Forelimb muscle (tissue), 1 donor: ENCODE measurements around the gene NUTM1. TPM values are rescaled to one million over a fixed set of nuclear protein-coding genes. Genes with fewer than 3 reads are reported as not detected.
"Not testable (repeated sequence)": the region's sequence is repeated elsewhere in the genome, so short reads cannot be mapped to it uniquely, and the experiment has no call there.

Source experiments
- DNase-seq: peaks from one replicate; pipeline ENCODE4 v3.0.0-alpha.2; 2013; ENCODE audit warnings: low read depth
- polyA plus RNA-seq: library from polyadenylated mRNA; unstranded; fragments of 120-200 nt; gene quantifications from one replicate; pipeline ENCODE4 v1.2.1, GENCODE V29; 2013; ENCODE audit not compliant: insufficient read length

The NUTM1 gene
- polyA plus RNA-seq, 1 donor: not detected

DNA sequence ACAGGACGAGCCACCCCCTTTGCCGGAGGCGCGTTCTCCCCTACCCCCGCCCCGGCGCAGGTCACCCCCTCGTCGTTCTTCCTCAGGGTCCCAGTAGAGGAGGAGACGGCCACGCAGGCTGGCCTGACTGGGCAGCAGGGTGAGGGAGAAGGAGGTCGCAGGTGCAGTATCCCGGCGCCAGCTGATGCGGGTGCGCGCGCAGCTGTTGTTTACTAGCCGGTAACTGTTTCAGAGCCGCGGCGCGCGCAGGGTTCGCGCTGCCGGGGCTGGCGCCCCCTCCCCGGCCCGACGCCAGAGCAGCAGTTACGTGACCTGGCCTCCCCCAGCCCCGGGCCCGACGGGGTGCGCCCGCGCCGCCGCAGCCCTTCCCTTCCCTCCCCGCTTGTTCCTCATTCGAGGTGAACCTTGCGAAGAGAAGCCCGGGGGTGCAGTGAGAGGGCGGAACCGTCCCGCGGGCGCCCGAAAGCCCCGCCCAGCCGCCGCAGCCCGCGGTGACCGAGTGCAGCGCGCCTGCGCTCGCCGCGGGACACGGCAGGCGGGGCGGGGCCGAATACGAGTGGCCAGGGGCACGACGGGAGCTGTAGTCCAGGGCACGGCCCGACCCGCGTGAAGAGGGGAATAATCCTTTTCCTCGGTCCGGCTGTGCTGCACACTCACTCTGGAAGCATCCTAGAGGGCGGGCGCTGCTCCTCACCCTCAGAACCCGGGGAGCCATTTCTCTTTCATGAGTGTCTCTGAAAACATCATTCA is 5.4 kb upstream of the NUTM1 start, which contains the start of gene SLC12A6:
Gene SLC12A6, minus strand, starts transcription at position 225 of the 750 bp plus-strand sequence. CDS start 1,101 bp downstream, outside the sequence.
- peak; percentile 60 for DNase-seq

DNA sequence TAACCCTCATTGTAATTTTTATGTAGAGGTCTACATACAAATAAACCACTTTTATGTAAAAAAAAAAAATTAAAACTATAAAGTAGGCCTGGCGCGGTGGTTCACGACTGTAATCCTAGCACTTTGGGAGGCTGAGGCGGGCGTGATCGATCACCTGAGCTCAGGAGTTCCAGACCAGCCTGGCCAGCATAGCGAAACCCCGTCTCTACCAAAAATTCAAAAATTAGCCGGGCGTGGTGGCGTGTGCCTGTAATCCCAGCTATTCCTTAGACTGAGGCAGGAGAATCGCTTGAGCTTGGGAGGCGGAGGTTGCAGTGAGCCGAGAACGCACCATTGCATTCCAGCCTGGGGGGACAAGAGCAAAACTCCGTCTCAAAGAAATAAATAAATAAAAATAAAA is 4.8 kb upstream of the NUTM1 start:
- DNase-seq: no peak

DNA sequence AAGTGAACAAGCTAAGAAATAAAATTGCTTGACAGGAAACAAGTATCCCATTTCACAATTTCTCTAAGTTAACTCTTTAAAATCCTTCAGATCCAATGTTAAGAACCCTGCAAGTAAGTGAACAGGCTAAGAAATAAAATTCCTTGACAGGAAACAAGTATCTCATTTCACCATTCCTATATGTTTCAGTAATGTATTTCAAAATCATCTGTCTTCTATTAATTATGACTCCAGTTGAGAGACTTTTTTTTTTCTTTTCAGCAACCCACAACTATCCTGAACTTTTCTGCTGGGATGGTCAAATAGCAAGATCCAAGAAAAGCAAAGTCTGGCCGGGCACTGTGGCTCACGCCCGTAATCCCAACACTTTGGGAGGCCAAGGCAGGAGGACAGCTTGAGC is 3.2 kb upstream of the NUTM1 start:
- DNase-seq: no peak

DNA sequence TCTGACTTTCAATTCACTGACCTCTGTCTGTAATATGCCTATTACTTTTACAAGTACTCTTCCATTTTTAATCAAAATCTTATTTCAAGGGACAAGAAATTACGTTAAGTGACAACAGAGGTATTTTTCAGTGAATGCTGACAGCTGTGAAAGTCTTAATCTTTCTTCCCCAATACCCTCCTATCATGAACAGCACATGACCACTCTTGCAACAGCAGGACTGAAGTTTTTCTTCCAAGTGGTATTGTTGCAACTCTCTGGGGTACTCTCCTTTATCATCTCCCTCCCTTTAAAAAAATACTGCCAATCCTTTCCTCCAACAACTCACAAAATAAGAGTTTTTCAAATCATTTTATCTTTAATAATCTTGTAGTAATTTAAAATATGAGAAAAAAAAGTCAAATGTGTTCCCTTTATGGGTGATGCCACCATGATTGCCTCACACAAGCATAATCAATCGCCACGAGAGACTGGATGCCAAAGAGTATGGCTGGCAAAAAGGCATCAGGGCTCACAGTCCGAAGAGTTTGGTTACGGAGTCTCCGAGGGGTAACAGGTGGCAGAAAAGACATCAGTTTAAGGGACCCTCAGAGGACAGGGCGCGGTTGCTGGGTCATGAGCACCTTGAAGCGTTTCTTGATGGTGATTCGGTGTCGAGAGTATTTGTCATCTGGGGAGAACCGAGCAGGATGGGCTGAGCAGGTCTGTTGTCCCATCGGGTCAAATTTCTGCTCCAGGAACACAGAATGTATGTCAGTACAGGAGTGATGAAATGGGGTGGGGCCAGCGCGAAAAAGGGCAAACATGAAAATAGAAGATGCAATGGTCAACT is 1.5 kb upstream of the NUTM1 start:
- no peak for DNase-seq

DNA sequence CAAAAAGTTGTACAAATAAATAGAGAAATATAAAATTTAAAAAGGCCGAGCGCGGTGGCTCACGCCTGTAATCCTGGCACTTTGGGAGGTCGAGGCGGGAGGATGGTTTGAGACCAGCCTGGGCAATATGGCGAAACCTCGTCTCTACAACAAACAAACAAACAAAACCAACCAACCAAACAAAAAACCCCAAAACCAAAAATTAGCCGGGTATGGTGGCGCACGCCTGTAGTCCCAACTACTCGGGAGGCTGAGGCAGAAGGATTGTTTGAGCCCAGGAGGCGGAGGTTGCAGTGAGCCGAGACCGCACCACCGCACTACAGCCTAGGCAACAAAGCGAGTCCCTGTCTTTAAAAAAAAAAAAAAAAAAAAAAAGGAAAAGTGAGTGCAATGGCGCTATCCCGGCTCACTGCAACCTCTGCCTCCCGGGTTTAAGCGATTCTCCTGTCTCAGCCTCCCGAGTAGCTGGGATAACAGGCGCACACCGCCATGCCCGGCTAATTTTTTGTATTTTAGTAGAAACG is 840 bp upstream of the NUTM1 start:
- DNase-seq: not testable (repeated sequence)

DNA sequence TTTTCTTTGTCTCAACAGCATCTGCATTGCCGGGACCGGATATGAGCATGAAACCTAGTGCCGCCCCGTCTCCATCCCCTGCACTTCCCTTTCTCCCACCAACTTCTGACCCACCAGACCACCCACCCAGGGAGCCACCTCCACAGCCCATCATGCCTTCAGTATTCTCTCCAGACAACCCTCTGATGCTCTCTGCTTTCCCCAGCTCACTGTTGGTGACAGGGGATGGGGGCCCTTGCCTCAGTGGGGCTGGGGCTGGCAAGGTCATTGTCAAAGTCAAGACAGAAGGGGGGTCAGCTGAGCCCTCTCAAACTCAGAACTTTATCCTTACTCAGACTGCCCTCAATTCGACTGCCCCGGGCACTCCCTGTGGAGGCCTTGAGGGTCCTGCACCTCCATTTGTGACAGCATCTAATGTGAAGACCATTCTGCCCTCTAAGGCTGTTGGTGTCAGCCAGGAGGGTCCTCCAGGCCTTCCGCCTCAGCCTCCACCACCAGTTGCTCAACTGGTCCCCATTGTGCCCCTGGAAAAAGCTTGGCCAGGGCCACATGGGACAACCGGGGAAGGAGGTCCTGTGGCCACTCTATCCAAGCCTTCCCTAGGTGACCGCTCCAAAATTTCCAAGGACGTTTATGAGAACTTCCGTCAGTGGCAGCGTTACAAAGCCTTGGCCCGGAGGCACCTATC is 5.0 kb downstream of the NUTM1 start:
- no peak for DNase-seq

DNA sequence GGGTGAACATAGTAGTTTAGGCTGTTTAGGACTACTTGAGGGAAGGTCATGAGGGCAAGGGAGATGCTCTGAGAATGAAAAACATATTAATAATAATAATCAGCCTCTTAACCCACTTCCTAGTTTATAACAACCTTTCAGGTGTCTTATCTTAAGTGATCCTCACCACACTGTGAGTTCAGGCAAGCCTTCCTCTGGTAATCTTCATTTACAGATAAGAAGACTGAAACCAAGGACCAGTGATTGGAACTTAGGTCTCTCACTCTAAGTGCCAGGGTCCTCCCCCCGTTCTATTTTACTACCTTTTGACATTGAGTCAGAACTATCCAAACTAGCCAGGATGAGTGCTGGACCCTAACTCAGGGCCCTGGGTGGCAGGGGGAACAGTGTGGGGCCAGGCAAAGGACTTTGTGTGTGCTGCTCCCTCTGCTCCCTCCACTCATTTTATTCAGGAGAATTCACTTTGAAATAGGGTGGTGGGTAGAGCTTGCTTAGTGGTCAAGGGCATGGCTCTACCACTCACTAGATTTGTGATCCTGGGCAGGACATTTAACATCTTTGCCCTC is 5.7 kb downstream of the NUTM1 start:
- DNase-seq: no peak

DNA sequence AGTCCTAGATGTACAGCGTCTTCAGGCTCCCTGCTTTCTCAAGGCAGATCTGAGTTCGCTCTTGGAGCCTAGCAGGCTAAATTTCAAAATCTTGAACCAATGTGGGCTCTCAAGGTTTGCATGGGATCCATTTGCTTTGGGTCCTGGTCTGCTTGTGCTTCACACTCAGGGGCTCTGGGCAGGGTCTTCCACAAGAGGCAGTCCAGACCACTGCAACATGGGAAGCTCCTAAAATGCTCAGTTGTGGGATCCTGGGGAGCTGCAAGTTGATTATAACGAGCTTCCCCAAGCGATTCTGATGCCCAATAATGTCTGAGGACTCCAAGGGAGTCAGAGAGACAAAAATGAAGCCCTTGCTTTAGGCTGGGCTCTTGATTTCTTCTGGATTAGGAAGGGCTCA is 6.7 kb downstream of the NUTM1 start:
- DNase-seq: no peak

DNA sequence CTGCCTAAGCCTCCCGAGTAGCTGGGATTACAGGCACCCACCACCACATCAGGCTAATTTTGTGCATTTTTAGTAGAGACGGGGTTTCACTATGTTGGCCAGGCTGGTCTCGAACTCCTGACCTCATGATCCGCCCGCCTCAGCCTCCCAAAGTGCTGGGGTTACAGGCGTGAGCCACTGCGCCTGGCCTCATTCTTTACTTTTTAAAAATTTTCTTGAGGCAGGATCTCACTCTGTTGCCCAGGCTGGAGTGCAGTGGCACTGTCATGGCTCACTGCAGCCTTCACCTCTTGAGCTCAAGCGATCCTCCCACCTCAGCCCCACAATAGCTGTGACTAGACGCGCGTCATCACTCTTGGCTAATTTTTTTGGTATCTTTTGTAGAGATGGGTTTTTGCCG is 9.9 kb downstream of the NUTM1 start:
- not testable (repeated sequence) for DNase-seq

DNA sequence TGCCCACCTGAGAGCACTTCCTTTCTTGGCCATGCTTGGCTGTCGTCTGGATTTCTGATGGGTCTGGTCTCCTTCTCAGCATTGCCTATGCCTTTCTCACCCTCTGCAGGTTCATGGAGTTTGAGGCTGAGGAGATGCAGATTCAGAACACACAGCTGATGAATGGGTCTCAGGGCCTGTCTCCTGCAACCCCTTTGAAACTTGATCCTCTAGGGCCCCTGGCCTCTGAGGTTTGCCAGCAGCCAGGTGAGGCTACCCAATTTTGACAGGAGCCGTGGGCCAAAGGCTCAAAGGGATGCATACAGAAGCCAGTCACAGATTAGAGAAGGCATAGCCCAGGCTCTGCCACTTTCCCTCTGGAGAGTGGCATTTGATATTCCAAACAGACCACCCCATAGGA is 10.5 kb downstream of the NUTM1 start:
- DNase-seq: no peak

DNA sequence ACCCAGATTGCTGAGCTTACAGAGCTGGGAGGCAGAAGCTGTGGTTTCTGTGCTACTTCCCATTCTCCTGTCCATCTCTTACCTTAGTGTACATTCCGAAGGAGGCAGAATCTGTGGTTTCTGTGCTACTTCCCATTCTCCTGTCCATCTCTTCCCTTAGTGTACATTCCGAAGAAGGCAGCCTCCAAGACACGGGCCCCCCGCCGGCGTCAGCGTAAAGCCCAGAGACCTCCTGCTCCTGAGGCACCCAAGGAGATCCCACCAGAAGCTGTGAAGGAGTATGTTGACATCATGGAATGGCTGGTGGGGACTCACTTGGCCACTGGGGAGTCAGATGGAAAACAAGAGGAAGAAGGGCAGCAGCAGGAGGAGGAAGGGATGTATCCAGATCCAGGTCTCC is 11.2 kb downstream of the NUTM1 start:
- no peak for DNase-seq

DNA sequence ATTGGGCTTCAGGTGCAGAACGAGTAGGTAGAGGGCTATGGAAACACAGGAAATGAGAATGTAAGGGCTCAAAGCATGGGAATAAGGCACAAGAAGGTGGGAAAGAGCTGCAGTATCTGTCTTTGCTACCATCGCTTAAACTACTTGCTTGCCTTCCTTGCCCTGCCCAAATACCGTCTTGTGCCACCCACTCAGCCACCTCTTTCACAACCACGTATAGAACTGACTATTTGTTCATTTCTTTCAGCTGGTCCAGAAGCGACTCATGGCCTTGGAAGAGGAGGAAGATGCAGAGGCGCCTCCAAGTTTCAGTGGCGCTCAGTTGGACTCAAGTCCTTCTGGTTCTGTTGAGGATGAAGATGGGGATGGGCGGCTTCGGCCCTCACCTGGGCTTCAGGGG is 12.1 kb downstream of the NUTM1 start:
- no peak for DNase-seq

DNA sequence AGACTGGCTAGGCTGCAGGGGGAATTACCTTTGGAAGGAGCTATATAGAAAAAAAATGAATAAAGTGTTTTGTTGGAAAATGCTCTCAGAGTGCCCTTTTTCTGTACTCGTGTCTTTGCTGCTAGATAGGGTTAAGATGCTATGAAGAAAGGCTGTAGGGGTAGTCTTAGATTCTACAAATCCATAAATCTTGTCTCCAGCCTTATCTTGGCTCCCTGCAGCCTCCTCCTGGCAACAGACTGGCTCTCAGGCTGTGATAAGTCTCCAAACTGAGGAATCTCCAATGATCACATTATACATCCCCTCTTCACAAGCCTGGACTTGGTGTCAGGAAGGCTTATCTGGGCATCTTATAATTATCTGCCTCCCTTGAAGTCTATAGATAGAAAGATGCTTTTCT is 14.5 kb downstream of the NUTM1 start:
- DNase-seq: no peak

DNA sequence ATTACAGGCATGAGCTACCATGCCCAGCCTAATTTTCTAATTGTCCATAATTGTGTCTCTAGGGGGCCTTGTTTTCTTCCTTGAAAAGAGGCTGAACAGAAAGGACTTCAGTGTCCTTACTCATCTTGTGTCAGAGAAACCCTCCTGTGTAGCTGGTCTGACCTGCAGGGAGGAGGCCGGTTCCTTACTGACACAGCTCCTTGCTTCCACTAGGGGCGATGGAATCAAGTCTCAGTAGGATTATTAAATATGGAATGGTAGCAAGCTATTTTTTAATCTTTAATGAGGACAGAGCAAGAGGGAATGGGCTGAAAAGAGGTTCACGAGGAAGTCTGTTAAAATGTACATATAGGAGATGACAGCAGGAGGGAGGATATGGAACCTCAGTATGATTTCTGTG is 15.3 kb downstream of the NUTM1 start:
- DNase-seq: no peak

DNA sequence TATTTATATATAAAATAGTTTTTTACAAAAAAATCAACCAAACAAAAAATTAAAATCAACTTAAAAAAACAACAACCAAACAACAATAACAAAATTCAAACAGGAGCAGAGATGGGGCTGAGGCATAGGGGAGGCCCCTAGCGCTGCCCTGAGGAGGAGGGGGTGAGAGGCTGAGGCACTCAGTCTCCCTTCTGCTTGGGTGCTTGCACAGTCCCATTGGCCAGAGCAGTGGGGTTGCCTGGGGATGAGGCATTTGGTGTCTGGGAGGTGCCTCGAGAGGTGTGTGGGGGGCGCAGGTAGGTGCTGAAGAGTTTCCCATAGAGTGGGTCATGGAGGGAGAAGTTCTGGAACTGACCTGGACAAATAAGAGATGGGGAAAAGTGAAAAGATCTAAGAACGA is 15.8 kb downstream of the NUTM1 start:
- no peak for DNase-seq

DNA sequence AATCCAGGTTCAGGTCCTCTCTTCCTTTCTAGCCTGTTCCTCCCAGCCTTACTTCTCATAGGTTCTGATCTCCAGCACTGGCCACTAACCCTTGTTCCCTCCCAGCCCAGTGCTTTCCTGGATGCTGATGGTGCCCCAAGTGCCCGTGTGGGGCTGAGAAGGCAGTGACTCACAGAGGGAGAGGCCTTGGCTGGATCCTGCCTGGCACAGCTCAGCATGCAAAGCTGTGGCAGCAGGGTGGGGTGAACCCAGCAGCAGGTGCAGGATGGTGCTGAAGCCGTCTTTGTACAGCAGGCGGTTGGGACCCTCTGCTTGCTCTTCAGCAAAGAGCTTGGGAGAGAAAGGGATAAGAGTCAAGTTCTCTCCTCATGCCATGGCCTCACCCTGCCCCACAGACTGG is 16.3 kb downstream of the NUTM1 start:
- DNase-seq: no peak

DNA sequence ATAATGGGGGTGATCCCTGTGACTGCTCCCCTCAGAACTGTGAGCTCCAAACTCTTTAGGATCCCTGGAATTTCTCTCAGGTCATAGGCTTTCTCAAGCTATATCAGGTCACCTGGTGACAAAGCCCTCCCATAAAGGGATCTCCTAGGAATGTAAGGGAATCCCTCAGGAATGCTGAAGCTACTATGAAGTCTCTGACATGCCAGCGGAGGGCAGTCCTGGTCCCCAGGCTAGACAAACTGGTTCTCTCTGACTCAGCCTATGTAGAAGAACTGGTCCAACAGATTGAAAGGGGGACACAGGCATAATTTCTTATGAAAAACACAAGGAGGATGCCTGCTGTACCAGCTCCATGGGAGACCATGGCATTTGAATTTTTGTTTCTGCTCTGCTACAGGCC is 17.2 kb downstream of the NUTM1 start:
- DNase-seq: no peak

DNA sequence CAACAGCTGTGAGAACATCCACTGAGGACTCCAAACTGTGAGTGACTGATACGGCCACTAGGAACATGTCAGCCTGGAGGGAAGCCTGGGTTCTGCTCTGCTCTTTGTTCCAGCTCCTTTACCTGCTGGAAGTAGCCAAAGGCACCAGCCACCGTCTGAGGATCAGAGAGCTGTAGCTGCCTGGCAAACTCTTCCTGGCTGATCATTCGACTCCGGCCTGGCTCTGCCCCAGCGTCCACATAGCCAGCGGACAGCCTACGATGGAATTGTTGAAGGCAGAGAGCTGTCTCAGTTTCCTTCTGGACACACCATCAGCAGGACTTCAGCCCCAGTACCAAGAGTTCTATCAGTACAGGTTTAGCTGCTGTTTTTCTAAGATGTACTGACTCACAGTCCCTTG is 18.2 kb downstream of the NUTM1 start:
- DNase-seq: no peak

DNA sequence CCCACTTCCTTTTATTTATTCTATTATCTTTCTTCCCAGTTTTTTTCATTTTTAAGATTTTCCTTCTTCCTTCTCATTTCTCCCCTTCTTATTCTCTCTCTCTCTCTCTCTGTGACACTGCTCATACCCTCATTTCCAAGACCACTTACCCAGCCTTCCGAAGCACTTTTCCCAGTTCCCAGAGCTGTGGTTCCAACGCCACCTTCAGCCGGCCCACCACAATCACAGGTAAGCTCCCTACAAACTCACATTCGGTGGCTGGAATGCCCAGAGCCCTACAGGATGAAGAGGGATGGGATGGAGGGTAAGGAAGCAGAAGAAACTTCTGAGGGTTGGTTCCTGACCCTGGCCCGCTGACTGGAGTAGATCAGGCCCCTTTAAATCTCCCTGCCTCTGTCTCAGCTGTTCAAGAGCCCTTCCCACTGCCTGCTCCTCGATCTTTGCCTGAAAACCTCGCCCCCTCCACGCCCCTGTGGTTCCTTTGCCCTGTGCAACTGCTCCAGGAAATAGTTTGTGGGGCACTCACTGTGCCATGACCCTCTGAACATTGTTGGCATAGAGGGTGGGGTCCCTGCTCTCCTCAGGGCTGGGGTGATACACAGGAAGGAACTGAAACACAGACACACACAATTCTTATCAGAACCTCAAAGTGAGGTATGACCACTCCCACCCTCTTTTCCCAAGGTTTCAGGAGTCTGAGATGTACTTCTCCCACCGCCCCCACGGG is 19.1 kb downstream of the NUTM1 start:
- DNase-seq: no peak

DNA sequence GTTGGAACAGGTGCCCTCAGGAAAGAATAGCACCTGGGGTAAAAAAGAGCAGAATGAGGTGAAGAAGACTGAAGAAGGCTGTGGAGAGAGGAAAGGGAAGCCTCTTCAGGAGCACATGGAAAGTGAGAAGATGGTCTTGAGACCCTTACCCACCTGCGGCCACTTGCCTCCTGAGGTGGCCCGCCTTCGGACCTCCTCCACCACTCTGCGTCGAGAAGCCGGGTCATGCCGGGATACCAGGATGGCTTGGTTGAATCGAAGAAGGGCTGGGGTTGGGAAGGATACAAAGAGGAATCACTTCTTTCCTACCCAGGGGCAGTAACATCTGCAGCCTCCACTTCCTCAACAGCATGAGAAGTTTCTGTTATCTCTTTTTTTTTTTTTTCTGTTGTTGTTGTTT is 20.9 kb downstream of the NUTM1 start:
- no peak for DNase-seq

DNA sequence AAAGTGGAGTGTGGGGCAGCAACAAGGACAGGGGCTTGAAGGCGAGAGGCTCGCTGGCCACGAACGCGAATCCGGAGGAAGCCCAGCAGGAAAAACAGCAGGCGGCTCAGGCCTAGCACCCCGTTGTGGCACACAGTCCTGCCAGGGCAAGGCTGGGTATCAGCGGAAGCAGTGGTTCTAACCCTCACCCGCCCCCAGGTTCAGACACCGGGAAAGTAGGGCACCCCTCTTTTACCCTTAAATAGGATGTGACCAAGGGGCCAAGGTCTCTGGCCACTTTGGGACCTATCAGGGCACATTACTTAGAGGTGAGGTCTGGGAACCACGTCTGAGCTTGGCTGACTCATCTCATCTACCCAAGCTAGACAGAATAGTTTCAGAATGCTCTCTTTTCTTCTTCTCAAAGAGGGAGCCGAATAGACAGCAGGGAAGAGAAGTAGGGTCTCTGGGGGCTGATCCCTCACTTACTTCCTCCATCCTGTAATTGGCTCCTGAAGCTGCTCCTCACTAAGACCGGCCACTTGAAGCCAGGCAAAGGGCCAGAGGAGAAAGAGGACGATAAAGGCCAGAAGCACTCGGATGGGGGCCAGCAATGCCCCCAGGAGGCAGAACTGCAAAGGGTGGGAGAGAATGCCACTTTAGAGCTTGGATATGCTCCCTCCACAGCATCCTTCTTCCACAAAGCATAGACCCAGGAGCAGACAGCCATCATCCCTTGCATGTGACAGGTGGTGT is 22.1 kb downstream of the NUTM1 start:
- DNase-seq: no peak
